Iris pigment epithelial cell (primary cell): Measurements from ENCODE around the gene PIK3R2.
"Not testable (repeated sequence)": the region's sequence is repeated elsewhere in the genome, so short reads cannot be mapped to it uniquely, and the experiment has no call there.

Experiments
- DNase-seq: peaks from one replicate; pipeline ENCODE4 v3.0.0-alpha.2; 2011; ENCODE audit warnings: low read depth

PIK3R2 gene

DNA sequence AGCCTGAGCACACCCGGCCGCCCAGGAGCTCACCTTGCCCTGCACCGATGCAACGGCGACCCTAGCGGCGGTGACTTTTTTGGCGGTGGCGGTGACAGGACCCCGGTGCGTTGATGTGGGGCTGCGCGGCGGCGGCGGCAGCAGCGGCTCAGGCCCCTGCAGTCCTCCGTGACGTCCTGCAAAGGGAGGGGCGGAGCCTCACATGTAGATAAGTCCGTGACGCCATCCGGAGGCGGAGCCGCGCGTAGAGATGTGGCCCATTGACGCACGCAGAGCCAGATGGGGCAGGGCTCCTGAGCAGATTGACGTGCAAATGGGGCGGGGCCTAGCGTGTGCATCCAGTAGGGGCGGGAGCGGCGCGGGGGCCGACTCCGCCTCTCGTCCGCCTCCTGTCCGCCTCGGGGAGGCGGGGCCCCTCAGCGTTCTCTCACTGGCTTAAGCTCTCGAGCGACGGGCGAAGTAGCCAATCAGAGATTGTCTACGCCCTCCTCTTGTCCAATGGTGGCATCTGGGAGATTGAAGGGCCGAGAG, 51.0 kb downstream of the PIK3R2 start, which contains the start of gene RAB3A:
TSS of gene RAB3A (minus strand) at position 180 of the 531 bp plus-strand sequence. CDS start 1,302 bp downstream, outside the sequence.
- peak; percentile 100 for DNase-seq

DNA sequence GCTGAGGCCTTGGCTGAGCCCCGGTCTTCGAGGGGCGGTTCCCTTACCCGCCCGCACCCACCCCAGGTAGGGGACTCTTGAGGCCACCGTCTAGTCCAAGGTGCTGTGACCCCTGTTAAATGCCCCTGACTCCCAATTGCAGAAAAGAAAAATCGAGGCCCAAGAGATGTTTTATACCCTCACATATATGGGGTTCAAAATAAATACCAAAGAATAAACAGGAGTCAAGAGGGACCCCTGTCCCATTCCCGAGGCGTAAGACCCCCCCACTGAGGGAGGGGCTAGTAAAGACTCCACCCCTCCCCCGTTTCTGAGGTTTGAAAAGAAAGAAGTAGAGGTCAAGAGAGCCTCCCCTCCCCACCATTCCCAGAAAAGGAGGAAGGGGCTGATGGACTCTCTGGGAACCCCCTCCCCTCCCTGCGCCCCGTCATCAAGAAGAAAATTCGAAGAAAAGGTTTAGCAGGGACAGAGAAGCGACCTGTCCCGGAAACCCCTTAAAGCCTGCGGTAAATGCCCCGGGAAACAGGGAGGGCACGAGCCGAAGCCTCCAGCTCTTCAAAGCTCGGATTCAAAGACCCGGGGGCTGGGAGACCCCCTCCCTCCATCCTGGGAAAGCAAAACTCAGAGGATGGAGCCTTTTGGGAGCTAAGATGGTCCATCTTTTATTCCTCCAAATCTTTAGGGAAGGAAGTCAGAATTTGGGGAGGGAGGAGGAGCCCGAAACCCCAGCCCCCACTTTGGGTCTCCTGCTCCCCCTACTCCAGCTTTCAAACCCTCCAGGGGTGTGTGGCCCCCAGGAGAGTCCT, 51.6 kb downstream of the PIK3R2 start:
- no peak for DNase-seq

DNA sequence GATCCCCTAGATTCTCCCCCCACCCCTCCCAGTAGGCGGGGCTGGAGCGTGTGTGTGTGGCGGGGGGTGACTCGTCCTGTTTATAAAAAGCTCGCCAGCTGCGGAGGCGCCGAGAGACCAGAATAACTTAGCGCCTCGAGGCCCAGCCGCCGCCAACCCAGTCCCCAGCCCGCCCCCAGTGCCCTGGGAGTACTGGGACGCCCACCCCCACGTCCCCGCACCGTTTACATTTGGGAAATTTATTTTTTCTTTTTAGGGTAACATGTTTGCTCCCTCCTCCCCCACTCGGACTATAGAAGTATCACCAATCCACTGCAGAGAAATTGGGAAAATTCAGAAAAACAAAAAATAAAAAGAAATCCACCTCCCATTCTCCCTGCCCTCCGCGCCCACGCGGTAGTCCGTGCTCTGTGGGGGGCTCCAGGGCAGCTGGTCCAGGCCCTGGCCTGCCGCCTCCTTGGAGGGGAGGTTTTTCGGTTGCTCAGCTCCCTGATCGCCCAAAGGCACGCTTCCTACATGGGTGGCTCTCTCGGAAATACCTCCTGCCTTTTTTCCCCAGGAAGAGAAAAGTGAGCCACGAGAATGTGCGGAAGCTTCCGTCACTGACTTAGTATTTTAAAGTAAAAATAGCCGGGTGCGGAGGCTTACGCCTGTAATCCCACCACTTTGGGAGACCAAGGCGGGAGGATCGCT, 52.4 kb downstream of the PIK3R2 start:
- DNase-seq, result peak; percentile 78

DNA sequence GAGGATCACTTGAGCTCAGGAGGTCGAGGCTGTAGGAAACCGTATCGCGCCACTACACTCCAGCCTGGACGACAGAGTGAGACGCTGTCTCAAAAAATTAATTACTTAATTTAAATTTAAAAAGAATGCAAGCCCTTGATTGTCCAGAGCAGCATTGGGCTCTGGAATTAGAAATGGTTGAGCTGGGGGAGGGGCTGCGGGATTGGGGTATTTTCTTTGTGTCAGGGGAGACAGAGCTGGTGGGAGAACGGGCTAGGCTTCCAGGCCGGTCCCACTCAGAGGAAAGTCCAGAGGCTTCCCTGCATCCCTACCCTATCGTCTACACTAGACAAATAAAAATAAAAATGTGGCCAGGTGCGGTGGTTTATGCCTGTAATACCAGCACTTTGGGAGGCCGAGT, 53.1 kb downstream of the PIK3R2 start:
- no peak for DNase-seq

DNA sequence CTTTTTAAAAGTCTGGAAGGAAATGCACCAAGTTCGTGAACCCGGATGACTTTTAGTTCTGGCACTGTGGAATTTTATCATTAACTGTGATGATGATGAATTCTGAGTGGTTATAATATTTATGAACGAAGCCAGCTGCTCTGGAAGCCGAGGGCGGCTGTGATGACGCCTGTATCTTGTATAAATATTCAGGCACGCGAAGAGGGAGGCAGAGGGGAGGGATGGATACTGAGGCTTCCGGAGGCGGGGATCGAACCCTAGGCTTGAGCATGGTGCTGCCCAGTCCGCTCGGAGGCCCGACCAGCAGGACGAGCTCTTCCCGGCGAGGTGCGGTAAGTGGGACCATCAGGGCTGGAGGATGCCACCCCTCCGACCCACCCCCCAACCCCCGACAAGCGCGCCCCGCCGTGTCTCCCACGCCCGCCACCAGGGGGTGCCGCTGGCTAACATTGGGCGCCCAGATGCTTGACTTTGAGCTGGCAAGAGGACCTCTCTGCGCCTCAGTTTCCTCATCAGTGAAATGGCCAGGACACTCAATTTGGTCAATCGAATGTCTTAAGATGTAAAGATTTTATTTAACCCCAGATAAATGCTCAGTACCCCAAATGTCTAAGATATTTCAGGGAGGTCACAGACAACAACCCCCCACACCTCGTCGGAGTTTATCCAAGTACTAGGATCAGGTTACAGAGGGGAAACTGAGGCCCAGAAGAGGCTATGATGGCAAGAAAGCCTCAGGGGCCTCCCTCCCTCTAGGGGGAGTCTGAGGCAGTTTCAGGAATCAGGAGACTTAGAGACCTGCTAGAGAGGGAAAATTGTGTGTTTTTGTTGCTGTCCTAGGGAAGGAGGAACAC, 55.4 kb downstream of the PIK3R2 start:
- peak; percentile 70 for DNase-seq

DNA sequence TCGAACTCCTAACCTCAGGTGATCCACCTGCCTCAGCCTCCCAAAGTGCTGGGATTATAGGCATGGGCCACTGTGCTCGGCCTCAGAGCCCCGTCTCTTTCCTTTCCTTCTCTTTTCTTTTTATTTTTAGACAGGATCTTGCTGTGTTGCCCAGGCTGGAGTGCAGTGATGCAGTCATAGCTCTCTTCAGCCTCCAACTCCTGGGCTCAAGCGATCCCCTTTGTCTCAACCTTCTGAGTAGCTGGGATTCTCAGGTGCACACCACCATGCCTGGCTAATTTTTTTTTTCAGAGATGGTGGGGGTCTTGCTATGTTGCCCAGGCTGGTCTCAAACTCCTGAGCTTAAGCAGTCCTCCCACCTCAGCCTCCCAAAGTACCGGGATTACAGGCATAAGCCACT, 56.9 kb downstream of the PIK3R2 start:
- DNase-seq, result not testable (repeated sequence)

DNA sequence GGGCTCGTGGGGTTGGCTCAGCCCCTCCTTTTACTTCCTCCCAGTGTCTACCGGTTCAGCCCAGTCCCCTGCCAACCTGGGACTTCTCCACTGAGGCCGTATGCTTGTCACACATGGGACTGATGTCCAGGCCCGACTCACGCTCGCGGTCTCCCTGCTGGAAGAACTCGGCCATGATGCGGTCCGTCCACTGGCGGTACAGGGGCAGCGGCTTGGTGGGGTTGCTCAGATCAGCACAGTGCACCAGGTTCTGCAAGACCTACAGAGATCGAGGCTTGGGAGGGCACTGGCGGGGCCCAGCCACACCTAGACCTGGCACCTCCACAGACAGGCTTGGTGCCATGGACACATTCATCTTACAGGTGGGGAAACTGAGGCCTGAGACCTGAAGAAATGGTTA, 58.7 kb downstream of the PIK3R2 start:
- no peak for DNase-seq

DNA sequence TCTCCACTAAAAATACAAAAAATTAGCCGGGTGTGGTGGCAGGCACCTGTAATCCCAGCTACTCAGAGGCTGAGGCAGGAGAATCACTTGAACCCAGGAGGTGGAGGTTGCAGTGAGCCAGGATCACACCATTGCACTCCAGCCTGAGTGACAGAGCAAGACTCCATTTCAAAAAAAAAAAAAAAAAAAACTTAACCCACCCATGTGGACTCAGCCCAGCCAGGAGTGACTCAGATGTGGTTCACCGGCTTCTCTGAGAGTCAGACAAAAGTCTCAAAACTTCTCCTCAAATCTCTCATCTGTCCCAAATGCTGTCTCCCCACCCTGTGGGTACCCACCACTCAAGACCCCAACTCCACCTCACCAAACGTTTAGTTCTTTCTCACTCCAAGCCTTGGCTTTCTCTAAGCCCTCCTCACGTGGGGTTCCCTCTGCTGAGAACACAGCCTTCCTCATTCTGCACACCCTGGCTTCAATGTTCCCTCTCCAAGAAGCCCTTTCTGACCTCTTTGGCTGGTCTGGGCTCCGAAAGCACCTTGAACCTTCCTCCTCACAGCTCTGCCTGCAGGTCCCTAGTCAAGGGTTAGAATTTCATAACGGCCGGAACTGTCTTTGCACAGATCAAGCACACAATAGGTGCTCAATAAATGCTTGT, 61.9 kb downstream of the PIK3R2 start:
- DNase-seq, result peak; percentile 64

DNA sequence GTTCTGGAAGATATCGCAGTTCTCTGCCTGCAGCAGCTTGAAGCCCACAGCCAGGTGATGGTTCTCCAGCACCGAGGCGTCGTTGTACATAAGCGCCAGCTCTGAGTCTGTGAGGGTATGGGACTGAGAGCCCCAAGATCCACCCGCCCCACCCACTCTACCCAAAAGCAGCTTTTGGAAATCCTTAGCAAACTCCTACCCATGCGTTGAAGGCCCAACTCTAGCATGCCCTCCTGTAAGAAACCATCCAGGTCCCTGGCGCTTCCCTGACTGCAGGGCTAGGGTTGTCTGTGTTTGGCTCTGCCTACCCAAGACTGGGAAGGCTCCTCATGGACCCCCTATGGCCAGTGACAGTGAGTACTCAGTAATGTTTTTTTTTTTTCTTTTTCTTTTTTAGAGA, 63.8 kb downstream of the PIK3R2 start:
- DNase-seq, result no peak

DNA sequence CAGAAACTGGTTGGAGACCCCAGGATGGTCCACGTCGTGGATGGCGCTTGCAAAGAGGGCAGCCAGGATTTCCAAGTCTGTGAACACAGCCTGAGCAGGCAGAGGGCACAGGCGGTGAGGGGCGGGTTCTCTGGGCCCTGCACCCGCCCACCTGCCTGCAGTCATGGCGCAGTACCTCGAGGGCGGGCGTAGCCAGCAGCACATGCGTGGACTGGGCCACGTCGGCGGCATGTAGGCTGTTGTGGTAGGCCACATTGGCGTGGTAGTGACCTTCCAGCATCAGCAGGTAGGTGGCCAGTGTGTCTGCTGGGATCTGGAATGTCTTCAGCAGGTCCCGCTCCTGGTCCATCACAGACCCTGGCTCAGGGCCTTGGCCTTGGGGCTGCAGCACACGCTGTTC, 65.2 kb downstream of the PIK3R2 start:
- no peak for DNase-seq

DNA sequence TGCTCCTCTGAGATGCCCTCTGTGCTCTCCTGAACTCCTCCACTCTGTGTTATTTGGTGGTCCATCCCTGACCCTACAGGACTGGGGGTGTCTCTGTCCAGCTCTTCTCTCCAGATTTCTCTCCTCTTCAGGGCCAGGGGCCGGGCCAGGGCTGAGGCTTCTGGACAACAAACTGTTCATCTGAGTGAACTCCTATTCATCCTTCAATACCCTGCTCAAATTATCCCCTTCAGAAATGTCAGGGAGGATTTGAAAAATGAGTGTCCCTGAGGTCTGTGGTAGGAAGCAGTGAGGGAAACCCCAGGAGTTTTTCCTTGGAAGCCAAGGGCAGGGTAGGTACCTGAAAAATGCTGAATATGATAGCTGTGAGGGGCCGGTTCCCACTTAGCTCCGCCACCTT, 65.6 kb downstream of the PIK3R2 start:
- DNase-seq, result no peak
